ENCODE results near the gene TENM3.

Gene TENM3

DNA sequence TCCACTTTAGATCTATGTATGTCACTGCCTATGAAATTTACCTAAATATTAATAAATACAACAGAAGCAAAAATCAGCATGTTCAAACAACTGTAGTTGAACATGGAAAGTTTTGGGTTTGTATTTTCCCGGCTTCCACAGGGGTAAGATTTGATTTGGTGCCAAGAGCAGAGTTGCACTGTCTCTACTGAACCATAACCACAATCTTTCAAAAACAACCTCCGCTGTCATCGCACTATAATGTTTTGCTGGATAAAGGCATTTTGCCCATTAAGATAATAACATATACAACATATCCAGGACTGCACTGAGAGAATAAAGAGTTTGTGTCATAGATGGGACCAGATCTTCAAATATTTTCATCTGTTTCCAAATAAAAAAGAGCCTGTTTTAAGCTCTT lies 94.9 kb downstream of the TENM3 start:
- TF ChIP-seq GATA2 (IDR thresholded peaks at IDR 0.05; ENCODE audit: low read depth, low read length), result no peak
- TF ChIP-seq GATA3 (IDR thresholded peaks at IDR 0.05; ENCODE audit: low read depth, low read length), result no peak

DNA sequence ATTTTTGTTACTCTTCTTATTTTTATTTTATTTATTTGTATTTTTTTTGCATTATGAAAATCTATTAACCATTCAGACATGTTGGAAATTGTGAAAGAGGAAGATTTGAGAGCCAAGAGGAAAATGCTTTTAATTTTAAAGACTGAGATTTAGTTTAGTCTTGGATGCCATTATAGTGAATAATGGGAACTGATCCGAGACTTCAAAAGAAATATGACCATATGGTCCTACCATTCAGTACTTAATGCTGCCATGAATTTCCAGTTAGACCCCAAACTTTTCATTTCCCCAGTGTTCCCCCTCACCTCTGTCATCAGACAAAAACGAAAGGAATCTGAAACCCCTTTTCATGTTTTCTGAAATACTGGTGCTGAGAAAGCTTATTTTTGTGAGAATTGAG lies 95.5 kb downstream of the TENM3 start:
- TF ChIP-seq GATA2 (IDR thresholded peaks at IDR 0.05; ENCODE audit: low read depth, low read length), result no peak
- no peak for TF ChIP-seq GATA3 (IDR thresholded peaks at IDR 0.05; ENCODE audit: low read depth, low read length)

DNA sequence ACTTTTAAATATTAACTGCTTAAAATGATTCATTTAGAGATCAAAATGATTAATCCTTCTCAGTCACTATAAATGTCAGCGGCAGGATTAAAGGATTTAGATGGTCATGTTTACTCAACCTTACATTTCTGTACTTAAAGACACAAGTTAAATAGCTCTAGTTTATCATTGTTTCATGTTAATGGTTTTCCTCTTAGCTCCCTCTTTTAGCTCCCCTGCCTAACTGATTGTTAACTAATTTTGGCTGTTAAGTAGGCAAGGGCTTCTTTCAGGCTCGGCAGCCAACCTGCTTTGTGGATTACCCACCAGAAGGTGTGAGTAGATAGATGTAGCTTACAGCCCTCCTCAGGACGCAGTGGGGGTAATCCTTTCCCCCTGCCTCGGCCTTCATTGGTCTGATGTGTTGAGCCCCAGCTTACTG lies 96.0 kb downstream of the TENM3 start:
- no peak for TF ChIP-seq GATA3 (IDR thresholded peaks at IDR 0.05; ENCODE audit: low read depth, low read length)
- TF ChIP-seq GATA2 (IDR thresholded peaks at IDR 0.05; ENCODE audit: low read depth, low read length), result no peak

DNA sequence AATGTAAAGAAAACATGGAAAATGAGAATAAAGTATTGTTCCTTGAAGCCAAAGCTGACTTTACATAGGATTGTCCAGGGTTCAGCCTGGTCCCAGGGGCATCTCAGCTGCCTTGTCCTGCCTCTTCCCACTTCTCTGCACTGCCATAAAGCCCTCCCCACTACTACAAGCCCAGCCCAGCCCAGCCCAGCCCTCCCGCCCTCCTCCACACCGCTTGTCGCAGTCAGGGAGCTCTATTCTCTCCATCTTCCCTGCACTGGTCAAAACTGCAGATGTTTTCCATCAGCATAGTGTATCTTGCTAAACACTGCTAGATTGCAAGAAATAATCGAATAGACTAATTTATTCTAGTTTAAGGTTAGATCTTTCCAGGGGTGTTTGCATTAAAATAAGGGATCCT lies 100.3 kb downstream of the TENM3 start:
- TF ChIP-seq GATA3 (IDR thresholded peaks at IDR 0.05; ENCODE audit: low read depth, low read length) (no peak), GATA2 (IDR thresholded peaks at IDR 0.05; ENCODE audit: low read depth, low read length) (no peak)

DNA sequence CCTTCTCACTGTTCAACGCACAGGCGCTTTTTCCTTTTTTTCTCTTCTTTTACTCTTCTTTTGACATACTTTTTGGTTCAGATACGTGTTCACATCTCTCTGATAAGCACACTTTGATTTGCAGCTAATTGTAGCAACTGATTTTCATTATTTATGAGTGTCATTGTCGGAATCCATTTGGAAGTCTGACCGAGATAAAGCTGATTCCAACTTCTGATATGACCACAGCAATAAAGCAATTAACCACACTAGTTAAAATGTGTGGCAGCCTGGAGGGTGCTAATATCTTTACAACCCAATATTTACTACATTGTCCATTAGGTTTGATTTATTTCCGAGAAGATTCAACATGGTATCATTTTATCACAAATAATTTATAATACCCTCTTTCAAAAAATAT lies 101.8 kb downstream of the TENM3 start:
- TF ChIP-seq GATA2 (IDR thresholded peaks at IDR 0.05; ENCODE audit: low read depth, low read length), result peak; percentile 71
- TF ChIP-seq GATA3 (IDR thresholded peaks at IDR 0.05; ENCODE audit: low read depth, low read length), result peak; percentile 77

DNA sequence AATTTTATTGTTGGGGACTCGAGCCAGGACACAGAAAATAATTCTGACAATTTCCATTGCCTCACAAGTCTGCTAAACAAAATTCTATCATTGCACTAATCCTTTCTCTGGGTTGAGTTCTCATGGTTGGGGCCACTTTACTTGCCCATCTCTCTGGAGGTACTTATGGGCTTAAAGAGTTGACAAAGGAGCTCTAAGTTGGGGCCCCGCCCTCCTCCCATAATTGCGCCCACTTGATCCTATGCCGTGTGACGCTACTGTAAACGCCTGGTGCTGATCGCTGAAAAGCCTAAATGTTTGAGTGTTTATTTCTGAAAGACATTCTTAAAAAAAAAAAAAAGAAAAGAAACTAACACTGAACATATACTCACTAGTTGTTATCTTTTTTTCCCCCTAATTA lies 103.0 kb downstream of the TENM3 start:
- TF ChIP-seq GATA2 (IDR thresholded peaks at IDR 0.05; ENCODE audit: low read depth, low read length) (no peak), GATA3 (IDR thresholded peaks at IDR 0.05; ENCODE audit: low read depth, low read length) (no peak)

DNA sequence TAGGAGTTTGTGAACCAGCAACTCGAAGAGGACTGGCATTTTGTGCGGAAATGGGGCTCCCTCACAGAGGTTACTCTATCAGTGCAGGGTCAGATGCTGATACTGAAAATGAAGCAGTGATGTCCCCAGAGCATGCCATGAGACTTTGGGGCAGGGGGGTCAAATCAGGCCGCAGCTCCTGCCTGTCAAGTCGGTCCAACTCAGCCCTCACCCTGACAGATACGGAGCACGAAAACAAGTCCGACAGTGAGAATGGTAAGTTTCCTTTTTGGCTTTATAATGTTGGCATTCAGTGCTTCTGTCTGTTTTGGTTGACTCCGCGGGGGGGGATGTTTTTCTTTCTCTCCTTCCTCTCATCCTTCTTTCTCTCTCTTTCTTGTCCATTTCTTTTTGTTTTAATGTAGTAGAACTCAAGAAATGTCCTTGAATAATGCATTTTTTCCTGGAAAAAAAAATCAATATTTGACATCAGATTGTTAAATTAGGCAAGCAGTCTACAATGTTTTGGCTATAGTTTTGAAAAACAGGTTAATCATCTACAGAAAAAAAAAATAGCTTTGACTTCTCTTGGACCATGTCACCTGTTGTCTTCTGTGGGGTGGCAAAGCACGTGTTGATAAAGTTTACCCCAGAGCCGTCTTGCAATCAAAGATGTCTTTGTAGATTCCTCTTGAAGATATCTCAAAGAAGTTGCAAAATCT lies 103.6 kb downstream of the TENM3 start:
- TF ChIP-seq GATA2 (IDR thresholded peaks at IDR 0.05; ENCODE audit: low read depth, low read length) (no peak), GATA3 (IDR thresholded peaks at IDR 0.05; ENCODE audit: low read depth, low read length) (no peak)

DNA sequence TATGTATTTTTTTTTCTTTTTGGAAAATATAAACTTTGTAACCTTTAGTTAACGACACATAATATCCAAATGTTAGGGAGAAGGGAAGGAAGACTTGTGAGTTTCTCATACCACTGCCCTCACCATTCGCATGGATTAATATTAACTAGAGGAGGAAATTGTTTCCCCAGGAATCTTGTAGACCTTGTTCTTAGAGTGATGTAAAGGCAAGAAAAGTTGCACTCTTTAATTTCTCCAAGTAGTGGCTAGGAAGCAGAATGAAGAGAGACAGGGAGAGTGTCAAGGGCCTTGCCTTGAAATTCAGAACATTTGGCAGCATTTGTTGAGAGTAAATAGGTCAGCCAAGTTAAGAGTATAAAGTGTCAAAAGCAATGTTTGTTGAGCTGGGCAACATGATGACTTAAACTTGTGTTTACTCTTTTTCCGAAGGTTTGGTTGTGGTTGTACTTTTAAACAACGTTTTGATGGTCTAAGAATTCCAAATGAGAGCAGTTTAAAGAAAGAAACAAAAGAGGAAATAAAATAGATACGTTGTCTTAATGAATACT lies 105.7 kb downstream of the TENM3 start:
- TF ChIP-seq GATA3 (IDR thresholded peaks at IDR 0.05; ENCODE audit: low read depth, low read length) (no peak), GATA2 (IDR thresholded peaks at IDR 0.05; ENCODE audit: low read depth, low read length) (no peak)

DNA sequence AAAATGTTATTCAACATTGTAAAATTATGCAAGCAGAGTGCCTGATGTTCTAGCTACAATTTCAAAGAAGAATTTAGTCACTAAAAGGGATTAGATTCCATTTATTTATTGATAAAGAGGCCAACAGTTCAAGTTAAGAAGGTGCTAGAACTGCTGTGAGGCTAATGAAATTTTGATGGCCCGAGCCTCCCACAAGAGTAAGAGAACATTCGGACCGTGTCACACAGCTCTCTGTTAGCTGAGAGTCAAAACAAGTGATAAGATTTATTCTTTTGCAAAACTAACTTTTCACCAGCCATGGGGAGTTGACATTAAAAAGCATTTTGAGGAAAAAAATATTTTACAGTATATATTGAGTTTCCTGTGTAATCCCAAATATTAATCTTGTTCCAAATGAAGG lies 106.8 kb downstream of the TENM3 start:
- TF ChIP-seq GATA3 (IDR thresholded peaks at IDR 0.05; ENCODE audit: low read depth, low read length) (no peak), GATA2 (IDR thresholded peaks at IDR 0.05; ENCODE audit: low read depth, low read length) (no peak)

DNA sequence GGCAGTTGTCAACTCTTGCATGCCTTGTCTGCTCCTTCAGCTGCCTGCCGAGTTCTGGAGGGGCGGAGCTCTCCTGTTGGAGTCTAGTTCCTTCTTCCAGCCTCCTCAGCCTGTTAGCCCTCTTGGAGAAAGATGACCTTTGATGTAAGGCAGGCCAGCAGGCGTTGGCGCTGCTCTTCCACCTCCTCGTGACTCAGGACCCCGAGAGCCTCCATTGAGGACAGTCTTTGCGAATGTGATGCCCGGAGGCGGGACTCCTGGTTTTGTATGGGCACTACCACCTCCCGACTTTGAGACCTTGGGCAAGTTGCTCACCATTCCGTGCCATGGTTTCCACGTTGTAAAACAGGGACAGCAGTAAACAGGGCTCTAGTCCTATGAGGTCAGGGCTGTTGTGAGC lies 108.3 kb downstream of the TENM3 start:
- TF ChIP-seq GATA3 (IDR thresholded peaks at IDR 0.05; ENCODE audit: low read depth, low read length) (no peak), GATA2 (IDR thresholded peaks at IDR 0.05; ENCODE audit: low read depth, low read length) (no peak)

DNA sequence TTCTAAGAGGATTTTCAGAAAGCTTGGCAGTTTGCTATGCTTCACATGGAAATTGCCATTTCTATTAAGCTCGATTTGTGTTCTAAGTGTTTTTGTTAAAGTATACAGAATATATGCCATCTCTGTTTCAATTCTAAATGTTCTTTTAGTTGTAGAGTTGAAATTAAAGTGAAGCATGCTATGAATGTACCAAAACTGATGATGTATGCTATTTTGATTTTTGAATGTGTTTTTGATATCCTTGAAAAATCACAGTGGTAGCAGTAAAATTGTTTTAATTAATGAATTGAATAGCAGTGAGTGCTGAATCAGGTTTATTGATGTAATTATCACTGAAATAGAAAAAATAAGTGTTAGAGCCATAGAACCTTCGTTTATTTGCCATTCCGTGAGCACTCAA lies 110.9 kb downstream of the TENM3 start:
- no peak for TF ChIP-seq GATA3 (IDR thresholded peaks at IDR 0.05; ENCODE audit: low read depth, low read length)
- TF ChIP-seq GATA2 (IDR thresholded peaks at IDR 0.05; ENCODE audit: low read depth, low read length), result no peak

DNA sequence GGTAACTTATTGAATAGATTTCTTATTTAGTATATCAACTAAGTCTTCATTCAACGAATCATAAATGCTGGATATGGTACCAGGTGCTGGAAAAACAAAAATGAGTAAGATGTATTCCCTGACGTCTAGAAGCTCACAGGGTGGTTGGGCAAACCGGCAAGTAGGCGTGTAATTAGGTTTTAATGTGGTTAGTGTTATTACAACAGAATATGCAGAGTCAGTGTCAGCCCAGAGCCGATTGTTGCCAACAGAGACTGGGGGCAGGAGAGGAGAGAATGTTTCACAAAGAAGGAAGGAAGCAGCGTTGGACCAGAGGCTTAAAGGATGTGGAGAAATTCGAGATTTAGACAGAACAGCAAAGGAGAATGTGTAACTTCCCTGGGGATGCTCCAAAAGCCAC lies 111.7 kb downstream of the TENM3 start:
- no peak for TF ChIP-seq GATA2 (IDR thresholded peaks at IDR 0.05; ENCODE audit: low read depth, low read length)

DNA sequence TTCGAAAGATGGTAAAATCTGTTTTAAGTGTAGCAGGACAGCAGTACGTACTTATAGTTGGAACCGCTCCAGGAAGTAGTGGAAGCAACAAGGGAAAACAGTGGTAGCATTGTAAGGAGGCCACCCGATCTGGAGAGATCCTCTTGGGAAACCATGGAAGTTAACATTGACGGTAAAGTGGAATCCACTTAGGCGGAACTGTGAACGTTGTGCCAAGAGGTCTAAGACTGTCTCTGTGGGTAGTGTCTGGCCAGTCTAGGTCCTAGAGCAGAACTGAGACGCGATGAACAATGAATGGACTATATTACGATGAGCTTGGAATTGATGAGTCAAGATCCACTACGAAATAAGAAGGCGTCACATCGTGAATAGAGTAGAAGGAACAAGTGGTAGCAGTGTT lies 124.0 kb downstream of the TENM3 start:
- TF ChIP-seq GATA3 (IDR thresholded peaks at IDR 0.05; ENCODE audit: low read depth, low read length) (no peak), GATA2 (IDR thresholded peaks at IDR 0.05; ENCODE audit: low read depth, low read length) (no peak)

DNA sequence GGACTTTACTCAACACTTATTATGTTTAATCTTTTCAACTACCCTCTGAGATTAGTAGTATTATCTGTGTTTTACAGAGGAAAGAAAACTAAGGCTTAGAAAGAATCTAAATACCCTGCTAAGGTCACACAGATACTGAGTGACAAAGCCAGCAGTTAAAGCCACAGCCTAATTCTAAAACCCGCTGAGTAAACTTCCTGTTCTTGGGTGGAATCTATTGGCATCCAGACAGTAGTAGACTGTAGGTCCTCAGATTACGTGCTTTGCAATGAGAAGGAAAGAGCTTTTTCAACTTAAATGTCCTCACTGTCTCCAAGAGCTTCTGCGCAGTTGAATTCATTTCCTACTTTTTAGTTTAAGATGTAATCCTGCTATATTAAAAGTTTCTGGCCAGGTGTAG lies 126.0 kb downstream of the TENM3 start:
- TF ChIP-seq GATA3 (IDR thresholded peaks at IDR 0.05; ENCODE audit: low read depth, low read length) (no peak), GATA2 (IDR thresholded peaks at IDR 0.05; ENCODE audit: low read depth, low read length) (no peak)

DNA sequence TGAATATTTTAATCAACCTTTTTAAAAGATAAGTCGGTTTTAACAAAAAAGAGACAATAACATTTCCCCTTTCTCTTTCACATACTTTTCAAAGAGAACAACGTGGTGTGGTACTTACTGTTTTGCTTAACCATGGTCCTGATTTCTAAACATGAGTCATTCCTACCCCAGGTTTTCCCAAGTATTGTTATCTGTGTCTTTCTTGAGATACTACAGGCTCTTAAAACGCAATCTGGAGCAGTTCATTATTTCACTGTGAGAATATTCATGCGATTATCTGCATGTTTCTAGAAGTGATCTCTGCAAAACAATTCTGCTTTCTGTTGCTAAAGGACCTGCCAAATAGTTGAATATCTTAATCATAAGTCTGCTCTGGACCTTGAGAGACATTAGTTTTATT lies 127.3 kb downstream of the TENM3 start:
- TF ChIP-seq GATA2 (IDR thresholded peaks at IDR 0.05; ENCODE audit: low read depth, low read length) (no peak), GATA3 (IDR thresholded peaks at IDR 0.05; ENCODE audit: low read depth, low read length) (no peak)

DNA sequence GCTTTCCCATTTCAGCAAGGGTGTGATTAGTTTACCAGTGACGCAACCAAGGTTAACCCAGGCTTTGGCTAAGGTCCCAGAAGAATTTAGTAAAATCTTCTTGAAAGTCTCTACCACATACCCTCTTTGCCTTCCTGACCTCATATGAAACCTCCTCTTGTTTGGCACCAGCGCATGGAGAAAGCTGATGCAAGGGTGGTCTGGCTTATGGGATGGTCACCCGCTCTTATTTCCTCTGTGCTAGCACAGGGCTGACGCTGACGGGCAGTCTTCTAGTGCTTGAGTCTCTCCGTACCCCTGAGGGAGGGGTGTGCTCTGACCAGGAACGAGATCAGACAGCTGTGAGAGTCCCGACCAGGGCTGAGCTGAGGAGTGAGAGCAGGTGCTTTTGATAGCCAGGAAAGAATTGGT lies 137.6 kb downstream of the TENM3 start:
- TF ChIP-seq GATA2 (IDR thresholded peaks at IDR 0.05; ENCODE audit: low read depth, low read length) (no peak), GATA3 (IDR thresholded peaks at IDR 0.05; ENCODE audit: low read depth, low read length) (no peak)

Data from SH-SY5Y (cell line).